PFSK-1 (cell line): ENCODE results near the gene PCCB.

Experiments
- POLR2AphosphoS5 ChIP-seq: IDR thresholded peaks from 2 replicates; pipeline ENCODE4 v1.6.1; 2012; ENCODE audit warnings: low read depth, mild to moderate bottlenecking, control low read depth, low read length, moderate library complexity
- REST ChIP-seq, 2 experiments: IDR thresholded peaks; 2 replicates each; pipeline versions ENCODE4 v1.6.1 to v1.8.0; 2011 to 2012; ENCODE audit warnings: low read depth in 2 of 2, low read length in 2 of 2, control low read depth in 1 of 2, inconsistent platforms in 1 of 2, mild to moderate bottlenecking in 1 of 2, moderate library complexity in 1 of 2; ENCODE audit not compliant: insufficient read depth in 1 of 2
- SIN3A ChIP-seq: IDR thresholded peaks from 2 replicates; pipeline ENCODE4 v1.6.1; 2012; ENCODE audit warnings: mild to moderate bottlenecking, low read length, moderate library complexity, borderline replicate concordance; ENCODE audit not compliant: insufficient read depth
- TAF1 ChIP-seq: IDR thresholded peaks from 2 replicates; pipeline ENCODE4 v1.6.1; 2012; ENCODE audit warnings: low read length, control low read depth, borderline replicate concordance; ENCODE audit not compliant: insufficient read depth

- TF ChIP-seq REST (IDR thresholded peaks at IDR 0.05; ENCODE audit: insufficient read depth in 1 of 2, low read depth in 2 of 2, low read length in 2 of 2) (no peak), SIN3A (no peak), POLR2AphosphoS5 (no peak), TAF1 (no peak)
Observed at GRCh38 chr3:136236109-136236508, 14.0 kb upstream of the PCCB start.
